Dendritic cell treated with granulocyte-macrophage colony-stimulating factor and Interleukin-4, amounts not matched to agents 40 ng/mL and 50 ng/mL, for 4 days (primary cell): ENCODE measurements around the gene TEX13A.

ENCODE experiments used
- H3K27ac Mint-ChIP-seq: one replicate; pipeline ENCODE4 v1.8.0; 2022; ENCODE audit warnings: mild to moderate bottlenecking, mixed read lengths
- H3K27me3 Mint-ChIP-seq: one replicate; pipeline ENCODE4 v1.8.0; 2022; ENCODE audit warnings: mild to moderate bottlenecking, mixed read lengths
- H3K36me3 Mint-ChIP-seq: one replicate; pipeline ENCODE4 v1.8.0; 2022; ENCODE audit warnings: low read depth, mixed read lengths
- H3K4me1 Mint-ChIP-seq: one replicate; pipeline ENCODE4 v1.8.0; 2022; ENCODE audit warnings: low read depth, mixed read lengths
- H3K4me3 Mint-ChIP-seq: one replicate; pipeline ENCODE4 v1.8.0; 2022; ENCODE audit warnings: mild to moderate bottlenecking, moderate library complexity, mixed read lengths
- H3K9me3 Mint-ChIP-seq: one replicate; pipeline ENCODE4 v1.8.0; 2022; ENCODE audit warnings: mixed read lengths
- intact Hi-C: fragments of 100-400 bp; cut with micrococcal nuclease; formaldehyde crosslinking; loops from one replicate; pipeline ENCODE4 v1.15.0; 2022

TEX13A gene

DNA sequence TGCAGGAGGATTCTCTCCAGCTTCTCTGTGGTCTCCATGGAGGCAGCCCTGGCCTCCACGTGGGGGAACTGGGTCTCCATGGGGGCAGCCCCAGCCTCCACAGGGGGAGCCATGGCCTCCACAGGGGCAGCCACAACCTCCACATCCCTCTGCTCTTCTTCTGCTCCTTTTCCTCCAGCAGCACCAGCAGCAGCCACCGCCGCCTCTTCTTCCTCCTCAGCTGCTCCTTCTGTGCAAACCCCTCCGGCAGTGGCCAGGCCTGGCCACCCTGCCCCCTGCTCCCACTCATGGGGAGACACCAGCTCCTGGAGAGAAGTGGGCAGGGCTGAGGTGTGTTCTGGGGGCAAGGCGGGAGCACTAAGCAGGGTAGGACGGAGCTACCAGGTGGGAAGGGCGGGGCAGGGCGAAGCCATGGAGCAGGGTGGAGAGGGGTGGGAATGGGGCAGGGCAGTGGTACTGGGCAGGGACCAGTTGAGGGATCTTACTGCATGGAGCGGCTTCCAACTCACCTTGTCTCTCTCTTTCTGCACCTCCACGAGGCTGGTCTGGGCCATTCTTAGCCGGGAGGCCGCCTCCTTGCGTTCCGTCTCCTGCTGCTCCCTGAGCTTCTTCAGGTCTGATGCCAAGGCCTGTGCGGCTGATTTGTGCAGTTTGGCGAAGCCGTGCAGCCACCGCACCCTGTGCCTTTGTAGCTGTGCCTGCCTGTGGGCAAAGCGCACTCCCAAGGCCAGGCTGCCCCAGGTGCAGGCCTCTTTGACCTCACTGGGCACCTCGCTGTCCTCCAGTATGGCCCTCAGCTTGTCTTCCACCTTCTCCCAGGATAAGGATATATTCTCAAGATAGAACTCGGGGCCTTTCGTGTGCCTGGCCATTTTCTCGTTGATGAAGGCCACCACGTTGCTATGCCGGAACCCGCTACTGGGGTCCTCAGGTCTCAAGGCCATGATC, 766 bp downstream of the TEX13A start:
- no peaks in the 10 kb centered on the region for H3K4me1 Mint-ChIP-seq
- H3K27ac Mint-ChIP-seq: no peak overlapping the region
- H3K4me3 Mint-ChIP-seq: no peak overlapping the region
- H3K27me3 Mint-ChIP-seq: no peaks in the 10 kb centered on the region
- H3K9me3 Mint-ChIP-seq: peaks cover 24% of the 10 kb centered on the region
- H3K36me3 Mint-ChIP-seq: no peaks in the 10 kb centered on the region
- intact Hi-C loops: no loop called here

DNA sequence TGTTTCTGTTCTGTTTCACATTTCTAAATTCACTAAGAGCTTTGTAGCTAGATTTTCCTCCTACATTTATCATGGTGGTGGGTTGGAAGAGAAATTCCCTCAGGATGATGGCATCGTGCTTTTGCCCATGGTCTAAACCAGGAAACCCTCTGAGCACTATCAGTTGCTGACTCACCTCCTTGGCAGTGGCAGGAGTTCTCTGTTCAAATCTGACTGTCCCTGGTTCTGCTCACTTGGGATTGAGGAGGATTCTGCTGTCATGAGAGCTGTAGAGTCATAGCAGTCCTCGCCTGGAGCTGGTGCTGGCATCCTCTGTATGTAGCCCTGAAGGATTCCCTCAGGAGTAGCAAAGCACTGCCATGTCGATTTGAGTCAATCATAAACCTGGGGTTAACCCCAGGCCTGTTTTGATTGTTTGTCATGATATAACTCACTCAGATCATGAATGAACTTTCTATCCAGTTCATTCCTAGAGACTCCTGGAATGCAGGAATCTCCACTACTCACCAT, 9.4 kb downstream of the TEX13A start:
- Mint-ChIP-seq H3K36me3 (no peaks in the 10 kb centered on the region), H3K4me3 (no peak overlapping the region), H3K27me3 (no peaks in the 10 kb centered on the region), H3K9me3 (peaks cover 19% of the 10 kb centered on the region), H3K27ac (no peak overlapping the region), H3K4me1 (no peaks in the 10 kb centered on the region)
- intact Hi-C loops: no loop called here

DNA sequence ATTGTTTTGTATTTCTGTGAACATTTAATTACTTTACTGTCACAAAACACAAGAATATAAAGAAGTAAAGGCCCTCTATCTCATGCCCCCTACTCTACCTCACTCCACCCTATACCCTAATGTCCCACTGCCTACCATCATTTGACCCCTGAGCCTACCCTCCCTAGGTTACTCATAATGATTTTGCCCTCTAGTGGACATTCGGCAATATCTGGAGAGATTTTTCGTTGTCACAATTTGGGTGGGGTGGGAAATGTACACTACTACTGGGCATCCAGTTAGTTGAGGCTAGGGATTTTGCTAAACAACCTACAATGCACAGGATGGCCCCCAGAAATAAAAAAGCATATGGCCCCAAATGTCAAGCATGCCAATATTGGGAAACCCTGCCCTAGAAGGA, 10.2 kb downstream of the TEX13A start:
- Mint-ChIP-seq H3K4me1 (no peaks in the 10 kb centered on the region), H3K36me3 (no peaks in the 10 kb centered on the region), H3K27me3 (no peaks in the 10 kb centered on the region), H3K4me3 (no peak overlapping the region), H3K27ac (no peak overlapping the region), H3K9me3 (peaks cover 17% of the 10 kb centered on the region)
- intact Hi-C loops: no loop called here

DNA sequence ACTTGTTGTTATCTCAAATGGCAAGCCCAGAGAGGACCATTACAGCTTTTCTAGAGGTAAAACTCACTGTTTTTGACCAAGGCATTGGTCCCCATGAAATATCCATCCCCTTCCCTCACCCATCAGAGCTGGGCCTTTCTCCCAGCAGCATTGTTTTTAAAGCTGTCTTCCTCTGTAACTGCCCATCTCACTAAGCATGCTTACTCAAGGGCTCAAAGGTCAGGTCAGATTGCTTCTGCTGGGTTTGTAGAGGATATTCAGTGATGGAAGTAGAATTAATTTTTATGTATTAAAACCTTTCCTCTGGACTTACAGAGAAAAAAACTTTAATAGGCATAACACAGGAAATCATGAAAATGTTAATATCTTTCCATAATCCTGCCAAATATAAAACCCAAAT, 11.1 kb downstream of the TEX13A start:
- Mint-ChIP-seq H3K4me3 (no peak overlapping the region), H3K27me3 (no peaks in the 10 kb centered on the region), H3K27ac (no peak overlapping the region), H3K9me3 (peaks cover 9% of the 10 kb centered on the region), H3K4me1 (no peaks in the 10 kb centered on the region), H3K36me3 (no peaks in the 10 kb centered on the region)
- intact Hi-C loops: no loop called here

DNA sequence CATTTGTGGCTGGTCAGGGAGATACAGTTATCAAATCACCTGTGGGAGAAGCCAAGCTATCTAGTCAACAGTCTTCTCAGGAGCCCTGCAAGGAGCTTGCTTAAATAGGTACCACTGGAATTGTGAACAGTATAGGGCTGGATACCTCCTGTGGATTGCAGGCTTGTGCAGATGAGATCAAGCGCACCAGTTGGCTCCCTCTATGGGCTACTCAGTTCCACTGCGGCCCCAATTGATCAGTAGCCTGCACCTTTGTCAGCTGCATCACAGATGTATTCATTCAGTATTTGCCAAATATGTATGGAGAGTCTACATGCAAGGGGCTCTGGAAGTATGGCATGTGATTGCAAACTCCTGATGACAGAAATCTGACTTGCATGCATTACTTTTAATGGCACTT, 28.6 kb downstream of the TEX13A start:
- intact Hi-C loops: no loop called here
- H3K27me3 Mint-ChIP-seq: no peaks in the 10 kb centered on the region
- no peaks in the 10 kb centered on the region for H3K36me3 Mint-ChIP-seq
- no peak overlapping the region for H3K27ac Mint-ChIP-seq
- H3K9me3 Mint-ChIP-seq: no peaks in the 10 kb centered on the region
- no peaks in the 10 kb centered on the region for H3K4me1 Mint-ChIP-seq
- no peak overlapping the region for H3K4me3 Mint-ChIP-seq

DNA sequence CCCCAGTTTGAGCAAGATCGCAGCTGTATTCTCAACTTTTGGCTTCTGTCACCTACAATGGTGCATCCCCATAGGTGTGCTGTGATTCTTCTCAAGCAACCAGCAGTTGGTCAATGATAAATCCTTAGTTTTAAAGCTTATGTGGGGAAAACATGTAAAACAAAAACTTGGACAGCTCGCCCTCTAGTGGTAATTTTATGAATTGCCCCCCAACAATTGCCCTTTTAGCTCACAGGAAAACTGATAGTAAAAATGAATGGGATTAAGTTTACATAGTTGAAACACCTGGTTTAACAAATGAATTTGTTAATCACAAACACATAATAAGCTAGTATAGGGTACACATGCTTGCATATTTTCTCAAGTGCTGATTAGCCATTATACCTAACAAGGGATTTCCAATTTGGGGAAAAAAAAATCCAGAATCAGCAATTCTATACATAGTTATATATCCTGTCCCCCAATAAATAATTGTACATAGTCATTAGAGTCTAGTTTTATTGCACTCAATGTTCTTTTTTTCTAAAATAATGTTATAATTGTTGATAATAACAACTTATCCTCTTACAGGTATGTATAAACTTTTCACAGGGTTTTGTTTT, 30.1 kb downstream of the TEX13A start:
- Mint-ChIP-seq H3K4me1 (no peaks in the 10 kb centered on the region), H3K27me3 (no peaks in the 10 kb centered on the region), H3K36me3 (no peaks in the 10 kb centered on the region), H3K9me3 (no peaks in the 10 kb centered on the region), H3K27ac (no peak overlapping the region), H3K4me3 (no peak overlapping the region)
- intact Hi-C loops: no loop called here

DNA sequence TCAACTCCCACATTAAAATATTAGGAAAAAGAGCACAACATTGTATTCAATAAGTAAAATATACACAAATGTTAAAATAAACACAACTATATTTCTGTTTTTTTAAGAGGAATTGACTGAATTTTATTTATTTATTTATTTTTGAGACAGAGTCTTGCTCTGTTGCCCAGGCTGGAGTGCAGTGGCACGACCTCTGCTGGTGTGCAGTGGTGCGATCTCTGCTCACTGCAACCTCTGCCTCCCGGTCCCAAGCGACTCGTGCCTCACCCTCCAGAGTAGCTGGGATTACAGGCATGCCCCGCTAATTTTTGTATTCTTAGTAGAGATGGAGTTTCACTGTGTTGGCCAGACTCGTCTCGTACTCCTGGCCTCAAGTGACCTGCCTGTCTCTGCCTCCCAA, 31.4 kb downstream of the TEX13A start:
- H3K36me3 Mint-ChIP-seq: no peaks in the 10 kb centered on the region
- H3K27ac Mint-ChIP-seq: no peak overlapping the region
- H3K4me3 Mint-ChIP-seq: no peak overlapping the region
- intact Hi-C loops: no loop called here
- no peaks in the 10 kb centered on the region for H3K4me1 Mint-ChIP-seq
- no peaks in the 10 kb centered on the region for H3K27me3 Mint-ChIP-seq
- no peaks in the 10 kb centered on the region for H3K9me3 Mint-ChIP-seq

DNA sequence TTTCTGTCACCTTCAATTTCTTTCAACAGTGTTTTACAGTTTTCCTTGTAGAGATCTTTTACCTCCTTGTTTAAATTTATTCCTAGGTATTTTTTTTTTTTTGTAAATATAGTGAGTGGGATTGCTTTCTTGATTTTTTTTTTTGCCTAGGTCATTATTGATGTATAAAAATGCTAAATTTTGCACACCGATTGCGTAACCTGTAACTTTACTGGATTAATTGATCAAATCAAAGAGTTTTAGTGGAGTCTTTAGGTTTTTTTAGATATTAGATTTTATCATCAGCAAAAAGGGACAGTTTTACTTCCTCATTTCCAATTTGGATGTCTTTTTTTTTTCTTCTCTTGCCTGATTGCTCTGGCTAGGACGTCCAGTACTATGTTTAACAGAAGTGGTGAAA, 40.9 kb downstream of the TEX13A start:
- H3K36me3 Mint-ChIP-seq: no peaks in the 10 kb centered on the region
- H3K27me3 Mint-ChIP-seq: no peaks in the 10 kb centered on the region
- H3K4me3 Mint-ChIP-seq: no peak overlapping the region
- no peaks in the 10 kb centered on the region for H3K4me1 Mint-ChIP-seq
- no peak overlapping the region for H3K27ac Mint-ChIP-seq
- intact Hi-C loops: no loop called here
- H3K9me3 Mint-ChIP-seq: no peaks in the 10 kb centered on the region

DNA sequence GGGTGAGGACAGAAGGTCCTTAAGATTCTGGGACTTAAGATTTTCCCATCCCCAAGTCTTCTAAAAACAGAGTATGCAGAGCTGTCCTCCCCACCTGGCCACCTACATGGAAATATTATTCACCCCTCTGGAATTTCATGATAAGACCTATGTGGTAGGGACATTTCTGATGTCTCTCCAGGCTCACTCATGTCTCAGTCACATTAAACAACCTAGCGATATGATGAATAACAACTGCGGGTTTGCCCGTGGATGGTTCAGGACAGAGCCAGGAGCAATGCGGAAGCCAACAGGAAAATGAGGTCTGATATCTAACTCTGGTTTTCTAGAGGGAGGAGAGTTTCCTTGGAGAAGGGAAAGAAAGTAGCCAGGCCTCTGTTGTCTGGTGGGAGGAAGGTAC, 47.4 kb downstream of the TEX13A start:
- H3K9me3 Mint-ChIP-seq: no peaks in the 10 kb centered on the region
- no peaks in the 10 kb centered on the region for H3K4me1 Mint-ChIP-seq
- H3K36me3 Mint-ChIP-seq: no peaks in the 10 kb centered on the region
- H3K27ac Mint-ChIP-seq: no peak overlapping the region
- no peak overlapping the region for H3K4me3 Mint-ChIP-seq
- intact Hi-C loops: no loop called here
- no peaks in the 10 kb centered on the region for H3K27me3 Mint-ChIP-seq
